ENCODE results near the gene HEG1. TPM values are rescaled to one million over a fixed set of nuclear protein-coding genes. Genes with fewer than 3 reads are reported as not detected.

HEG1 gene
- total RNA-seq, 1 experiment from 2014 or later: 14.6 TPM

- Mint-ChIP-seq H3K9me3 (peaks cover 7% of the 10 kb centered on the region), H3K27ac (no peak overlapping the region), H3K36me3 (no peaks in the 10 kb centered on the region), H3K4me3 (no peak overlapping the region), H3K27me3 (ENCODE audit: low read depth) (no peaks in the 10 kb centered on the region), H3K4me1 (no peaks in the 10 kb centered on the region)
- ChIA-PET CTCF (interaction anchor here (0.6 kb wide), 1 partner anchor 1212 kb away, joined by 4 read pairs; no protein-coding TSS in a partner anchor), POLR2A (no interaction called here)
- TF ChIP-seq GRHL2 (CRISPR knock-in tag; IDR thresholded peaks at IDR 0.05; ENCODE audit: insufficient replicate concordance, severe bottlenecking) (no peak), ZNF219 (CRISPR knock-in tag; IDR thresholded peaks at IDR 0.05; ENCODE audit: borderline replicate concordance) (no peak), E2F5 (CRISPR knock-in tag; IDR thresholded peaks at IDR 0.05) (no peak), FOXK1 (CRISPR knock-in tag; IDR thresholded peaks at IDR 0.05) (no peak), RORB (CRISPR knock-in tag; IDR thresholded peaks at IDR 0.05) (no peak), CBFB (CRISPR knock-in tag; IDR thresholded peaks at IDR 0.05; ENCODE audit: low read depth) (no peak), ETV6 (CRISPR knock-in tag; IDR thresholded peaks at IDR 0.05) (no peak), AFF4 (CRISPR knock-in tag; IDR thresholded peaks at IDR 0.05; ENCODE audit: borderline replicate concordance) (no peak)
- TF ChIP-seq, protein P1, sequence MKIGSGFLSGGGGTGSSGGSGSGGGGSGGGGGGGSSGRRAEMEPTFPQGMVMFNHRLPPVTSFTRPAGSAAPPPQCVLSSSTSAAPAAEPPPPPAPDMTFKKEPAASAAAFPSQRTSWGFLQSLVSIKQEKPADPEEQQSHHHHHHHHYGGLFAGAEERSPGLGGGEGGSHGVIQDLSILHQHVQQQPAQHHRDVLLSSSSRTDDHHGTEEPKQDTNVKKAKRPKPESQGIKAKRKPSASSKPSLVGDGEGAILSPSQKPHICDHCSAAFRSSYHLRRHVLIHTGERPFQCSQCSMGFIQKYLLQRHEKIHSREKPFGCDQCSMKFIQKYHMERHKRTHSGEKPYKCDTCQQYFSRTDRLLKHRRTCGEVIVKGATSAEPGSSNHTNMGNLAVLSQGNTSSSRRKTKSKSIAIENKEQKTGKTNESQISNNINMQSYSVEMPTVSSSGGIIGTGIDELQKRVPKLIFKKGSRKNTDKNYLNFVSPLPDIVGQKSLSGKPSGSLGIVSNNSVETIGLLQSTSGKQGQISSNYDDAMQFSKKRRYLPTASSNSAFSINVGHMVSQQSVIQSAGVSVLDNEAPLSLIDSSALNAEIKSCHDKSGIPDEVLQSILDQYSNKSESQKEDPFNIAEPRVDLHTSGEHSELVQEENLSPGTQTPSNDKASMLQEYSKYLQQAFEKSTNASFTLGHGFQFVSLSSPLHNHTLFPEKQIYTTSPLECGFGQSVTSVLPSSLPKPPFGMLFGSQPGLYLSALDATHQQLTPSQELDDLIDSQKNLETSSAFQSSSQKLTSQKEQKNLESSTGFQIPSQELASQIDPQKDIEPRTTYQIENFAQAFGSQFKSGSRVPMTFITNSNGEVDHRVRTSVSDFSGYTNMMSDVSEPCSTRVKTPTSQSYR (CRISPR knock-in tag; IDR thresholded peaks at IDR 0.05): no peak
- TF ChIP-seq, protein P2, sequence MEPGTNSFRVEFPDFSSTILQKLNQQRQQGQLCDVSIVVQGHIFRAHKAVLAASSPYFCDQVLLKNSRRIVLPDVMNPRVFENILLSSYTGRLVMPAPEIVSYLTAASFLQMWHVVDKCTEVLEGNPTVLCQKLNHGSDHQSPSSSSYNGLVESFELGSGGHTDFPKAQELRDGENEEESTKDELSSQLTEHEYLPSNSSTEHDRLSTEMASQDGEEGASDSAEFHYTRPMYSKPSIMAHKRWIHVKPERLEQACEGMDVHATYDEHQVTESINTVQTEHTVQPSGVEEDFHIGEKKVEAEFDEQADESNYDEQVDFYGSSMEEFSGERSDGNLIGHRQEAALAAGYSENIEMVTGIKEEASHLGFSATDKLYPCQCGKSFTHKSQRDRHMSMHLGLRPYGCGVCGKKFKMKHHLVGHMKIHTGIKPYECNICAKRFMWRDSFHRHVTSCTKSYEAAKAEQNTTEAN (CRISPR knock-in tag; IDR thresholded peaks at IDR 0.05): no peak
- TF ChIP-seq, protein P3, sequence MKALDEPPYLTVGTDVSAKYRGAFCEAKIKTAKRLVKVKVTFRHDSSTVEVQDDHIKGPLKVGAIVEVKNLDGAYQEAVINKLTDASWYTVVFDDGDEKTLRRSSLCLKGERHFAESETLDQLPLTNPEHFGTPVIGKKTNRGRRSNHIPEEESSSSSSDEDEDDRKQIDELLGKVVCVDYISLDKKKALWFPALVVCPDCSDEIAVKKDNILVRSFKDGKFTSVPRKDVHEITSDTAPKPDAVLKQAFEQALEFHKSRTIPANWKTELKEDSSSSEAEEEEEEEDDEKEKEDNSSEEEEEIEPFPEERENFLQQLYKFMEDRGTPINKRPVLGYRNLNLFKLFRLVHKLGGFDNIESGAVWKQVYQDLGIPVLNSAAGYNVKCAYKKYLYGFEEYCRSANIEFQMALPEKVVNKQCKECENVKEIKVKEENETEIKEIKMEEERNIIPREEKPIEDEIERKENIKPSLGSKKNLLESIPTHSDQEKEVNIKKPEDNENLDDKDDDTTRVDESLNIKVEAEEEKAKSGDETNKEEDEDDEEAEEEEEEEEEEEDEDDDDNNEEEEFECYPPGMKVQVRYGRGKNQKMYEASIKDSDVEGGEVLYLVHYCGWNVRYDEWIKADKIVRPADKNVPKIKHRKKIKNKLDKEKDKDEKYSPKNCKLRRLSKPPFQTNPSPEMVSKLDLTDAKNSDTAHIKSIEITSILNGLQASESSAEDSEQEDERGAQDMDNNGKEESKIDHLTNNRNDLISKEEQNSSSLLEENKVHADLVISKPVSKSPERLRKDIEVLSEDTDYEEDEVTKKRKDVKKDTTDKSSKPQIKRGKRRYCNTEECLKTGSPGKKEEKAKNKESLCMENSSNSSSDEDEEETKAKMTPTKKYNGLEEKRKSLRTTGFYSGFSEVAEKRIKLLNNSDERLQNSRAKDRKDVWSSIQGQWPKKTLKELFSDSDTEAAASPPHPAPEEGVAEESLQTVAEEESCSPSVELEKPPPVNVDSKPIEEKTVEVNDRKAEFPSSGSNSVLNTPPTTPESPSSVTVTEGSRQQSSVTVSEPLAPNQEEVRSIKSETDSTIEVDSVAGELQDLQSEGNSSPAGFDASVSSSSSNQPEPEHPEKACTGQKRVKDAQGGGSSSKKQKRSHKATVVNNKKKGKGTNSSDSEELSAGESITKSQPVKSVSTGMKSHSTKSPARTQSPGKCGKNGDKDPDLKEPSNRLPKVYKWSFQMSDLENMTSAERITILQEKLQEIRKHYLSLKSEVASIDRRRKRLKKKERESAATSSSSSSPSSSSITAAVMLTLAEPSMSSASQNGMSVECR (CRISPR knock-in tag; IDR thresholded peaks at IDR 0.05; ENCODE audit: borderline replicate concordance): no peak
- TF ChIP-seq, protein P4, sequence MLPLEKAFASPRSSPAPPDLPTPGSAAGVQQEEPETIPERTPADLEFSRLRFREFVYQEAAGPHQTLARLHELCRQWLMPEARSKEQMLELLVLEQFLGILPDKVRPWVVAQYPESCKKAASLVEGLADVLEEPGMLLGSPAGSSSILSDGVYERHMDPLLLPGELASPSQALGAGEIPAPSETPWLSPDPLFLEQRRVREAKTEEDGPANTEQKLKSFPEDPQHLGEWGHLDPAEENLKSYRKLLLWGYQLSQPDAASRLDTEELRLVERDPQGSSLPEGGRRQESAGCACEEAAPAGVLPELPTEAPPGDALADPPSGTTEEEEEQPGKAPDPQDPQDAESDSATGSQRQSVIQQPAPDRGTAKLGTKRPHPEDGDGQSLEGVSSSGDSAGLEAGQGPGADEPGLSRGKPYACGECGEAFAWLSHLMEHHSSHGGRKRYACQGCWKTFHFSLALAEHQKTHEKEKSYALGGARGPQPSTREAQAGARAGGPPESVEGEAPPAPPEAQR (CRISPR knock-in tag; IDR thresholded peaks at IDR 0.05): no peak
- TF ChIP-seq, protein P5, sequence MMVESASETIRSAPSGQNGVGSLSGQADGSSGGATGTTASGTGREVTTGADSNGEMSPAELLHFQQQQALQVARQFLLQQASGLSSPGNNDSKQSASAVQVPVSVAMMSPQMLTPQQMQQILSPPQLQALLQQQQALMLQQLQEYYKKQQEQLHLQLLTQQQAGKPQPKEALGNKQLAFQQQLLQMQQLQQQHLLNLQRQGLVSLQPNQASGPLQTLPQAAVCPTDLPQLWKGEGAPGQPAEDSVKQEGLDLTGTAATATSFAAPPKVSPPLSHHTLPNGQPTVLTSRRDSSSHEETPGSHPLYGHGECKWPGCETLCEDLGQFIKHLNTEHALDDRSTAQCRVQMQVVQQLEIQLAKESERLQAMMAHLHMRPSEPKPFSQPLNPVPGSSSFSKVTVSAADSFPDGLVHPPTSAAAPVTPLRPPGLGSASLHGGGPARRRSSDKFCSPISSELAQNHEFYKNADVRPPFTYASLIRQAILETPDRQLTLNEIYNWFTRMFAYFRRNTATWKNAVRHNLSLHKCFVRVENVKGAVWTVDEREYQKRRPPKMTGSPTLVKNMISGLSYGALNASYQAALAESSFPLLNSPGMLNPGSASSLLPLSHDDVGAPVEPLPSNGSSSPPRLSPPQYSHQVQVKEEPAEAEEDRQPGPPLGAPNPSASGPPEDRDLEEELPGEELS (CRISPR knock-in tag; IDR thresholded peaks at IDR 0.05): no peak
- DNase-seq (ENCODE audit: low spot score): no peak
- ATAC-seq: no peak
These were observed 119.8 kb downstream of the HEG1 start for GRCh38 chr3:124935794-124936542.
